ENCODE results near the gene SORCS3.

The SORCS3 gene

DNA sequence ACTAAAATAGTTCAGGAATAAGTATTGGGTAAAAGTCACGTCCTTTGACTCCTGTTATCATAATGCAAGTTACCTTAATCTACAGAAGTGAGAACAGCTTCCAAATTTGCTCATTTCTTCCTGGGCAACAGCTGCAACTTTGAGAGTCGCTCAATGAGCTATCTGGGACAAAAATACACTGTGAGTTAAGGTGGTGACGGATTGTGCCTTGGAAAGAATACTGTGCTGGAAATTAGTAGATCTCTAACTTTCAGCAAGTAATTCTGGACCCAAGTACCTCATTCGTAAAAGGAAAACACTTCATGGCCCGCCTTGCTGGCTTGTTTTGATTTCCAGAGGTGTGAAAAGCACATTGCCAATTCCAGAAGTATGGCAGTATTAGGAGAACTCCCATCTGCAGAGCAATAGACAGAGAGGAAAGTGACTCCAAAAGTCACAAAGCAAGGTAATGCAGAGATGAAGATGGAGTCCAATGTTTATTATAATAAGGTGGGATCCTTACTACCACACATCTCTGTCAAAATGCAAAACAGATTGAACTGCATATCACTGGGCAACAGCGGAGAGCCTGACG is 626.0 kb downstream of the SORCS3 start:
- DNase-seq (ENCODE audit: low read depth) = no peak

DNA sequence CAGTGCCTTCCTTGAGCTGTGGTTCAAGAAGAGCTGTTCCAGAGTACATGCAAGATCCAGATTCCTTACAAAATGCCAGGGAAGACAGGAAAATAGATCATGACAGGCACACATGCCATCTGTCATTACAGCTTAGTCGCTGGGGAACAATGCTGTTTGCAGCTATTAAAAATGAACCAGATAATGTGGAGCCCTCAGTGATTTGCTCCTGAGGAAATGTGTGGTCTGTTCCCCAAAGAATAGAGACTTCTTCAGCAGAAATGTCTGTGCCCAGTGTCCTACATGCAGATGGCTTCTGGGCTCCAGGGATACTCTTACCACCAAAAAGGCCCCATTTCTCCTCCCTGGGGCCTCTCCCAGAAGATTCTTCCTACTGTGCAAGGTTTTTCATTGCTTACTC is 627.9 kb downstream of the SORCS3 start:
- DNase-seq (ENCODE audit: low read depth) = no peak

DNA sequence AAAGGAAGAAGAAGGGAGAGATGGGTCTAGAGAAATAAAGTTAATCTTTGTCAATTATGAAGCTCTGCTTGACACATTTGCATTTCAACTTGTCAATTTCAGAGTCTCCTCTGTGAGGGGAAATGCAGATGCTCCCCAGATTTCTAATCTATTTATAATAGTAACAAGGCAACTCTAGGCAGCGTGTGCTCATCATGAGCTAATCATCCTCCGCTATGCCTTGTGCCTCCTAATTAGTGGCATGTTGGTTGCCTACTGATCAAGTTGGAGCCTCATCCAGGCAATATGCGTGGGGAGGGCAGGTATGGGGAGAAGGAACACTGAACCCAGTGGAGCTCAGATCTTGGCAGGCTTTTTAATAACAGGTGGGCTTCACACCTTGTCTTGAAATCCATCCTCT is 628.6 kb downstream of the SORCS3 start:
- DNase-seq (ENCODE audit: low read depth) = no peak

DNA sequence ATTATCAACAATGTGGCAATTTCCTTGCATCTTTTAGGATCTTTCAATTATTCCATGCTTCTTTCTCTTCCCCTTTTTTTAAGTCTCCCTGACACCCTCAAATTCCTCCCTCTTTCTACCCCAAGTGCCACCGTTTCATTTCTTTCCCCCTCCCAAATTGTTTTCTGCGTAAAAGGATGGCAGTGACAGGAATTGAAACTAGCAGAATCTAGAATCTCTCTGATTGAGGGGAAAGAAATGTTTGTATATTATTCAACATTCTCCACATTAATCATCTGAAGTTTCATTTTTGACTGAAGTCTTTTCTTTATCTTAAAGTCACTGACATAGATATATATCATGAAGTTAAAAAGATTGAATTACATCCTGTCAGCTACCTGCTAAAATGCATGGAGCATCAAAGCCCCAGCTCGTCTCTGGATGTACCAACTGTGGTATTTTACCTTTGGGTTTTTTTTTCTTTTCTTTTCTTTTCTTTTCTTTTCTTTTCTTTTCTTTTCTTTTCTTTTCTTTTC is 633.5 kb downstream of the SORCS3 start:
- no peak for DNase-seq (ENCODE audit: low read depth)

DNA sequence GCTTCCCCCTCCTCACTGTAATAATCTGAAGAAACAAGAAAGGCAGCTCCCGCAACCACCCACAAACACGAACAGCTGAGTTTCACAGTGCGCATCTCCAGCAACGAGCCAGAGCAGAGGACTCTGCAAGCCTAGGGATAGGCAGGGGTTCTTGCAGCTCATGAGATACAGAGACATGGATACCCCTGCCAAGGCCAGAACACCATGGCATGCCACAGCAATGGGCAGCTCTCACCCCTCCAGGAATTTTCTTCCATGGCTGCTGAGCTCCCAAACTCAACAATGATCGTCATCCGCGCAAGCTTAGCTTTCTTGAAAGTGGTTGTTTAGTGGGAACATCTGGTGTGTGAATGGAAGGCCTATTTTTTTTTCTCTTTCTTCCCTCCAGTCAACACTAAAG is 637.3 kb downstream of the SORCS3 start:
- DNase-seq (ENCODE audit: low read depth) = no peak

DNA sequence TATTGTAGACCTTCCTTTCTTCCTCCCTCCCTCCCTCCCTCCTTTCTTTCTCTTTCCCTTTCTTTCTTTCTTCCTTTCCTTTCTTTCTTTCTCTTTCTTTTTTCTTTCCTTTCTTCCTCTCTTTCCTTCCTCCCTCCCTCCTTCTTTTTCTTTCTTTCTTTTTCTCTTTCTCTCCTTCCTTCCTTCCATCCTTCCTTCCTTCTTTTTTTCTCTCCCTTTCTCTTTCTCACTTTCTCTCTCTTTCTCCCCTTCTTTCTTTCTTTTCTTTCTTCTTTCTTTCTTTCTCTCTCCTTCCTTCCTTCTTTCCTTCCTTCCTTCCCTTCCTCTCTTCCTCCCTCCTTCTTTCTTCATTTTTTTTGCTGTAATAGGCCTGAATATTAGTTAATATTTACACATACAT is 638.0 kb downstream of the SORCS3 start:
- no peak for DNase-seq (ENCODE audit: low read depth)

DNA sequence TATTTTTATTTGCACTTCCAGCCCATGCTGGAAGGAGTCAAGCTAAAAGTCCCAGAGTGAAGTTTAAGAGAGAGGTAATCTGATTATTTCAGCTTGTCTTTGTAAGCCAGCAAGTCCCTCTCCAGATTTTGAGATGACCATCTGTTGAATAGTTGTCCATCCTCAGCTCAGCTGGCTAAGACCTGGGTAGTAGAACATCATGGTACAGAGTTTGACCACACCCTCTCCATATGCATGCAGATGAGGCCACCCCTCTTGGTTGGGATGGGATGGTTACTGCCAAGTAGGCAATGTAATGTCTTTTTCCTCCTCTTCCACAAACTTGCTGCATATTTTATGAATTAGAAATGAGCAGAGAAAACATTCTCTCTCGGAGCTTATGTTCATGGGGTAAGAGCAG is 639.8 kb downstream of the SORCS3 start:
- no peak for DNase-seq (ENCODE audit: low read depth)

DNA sequence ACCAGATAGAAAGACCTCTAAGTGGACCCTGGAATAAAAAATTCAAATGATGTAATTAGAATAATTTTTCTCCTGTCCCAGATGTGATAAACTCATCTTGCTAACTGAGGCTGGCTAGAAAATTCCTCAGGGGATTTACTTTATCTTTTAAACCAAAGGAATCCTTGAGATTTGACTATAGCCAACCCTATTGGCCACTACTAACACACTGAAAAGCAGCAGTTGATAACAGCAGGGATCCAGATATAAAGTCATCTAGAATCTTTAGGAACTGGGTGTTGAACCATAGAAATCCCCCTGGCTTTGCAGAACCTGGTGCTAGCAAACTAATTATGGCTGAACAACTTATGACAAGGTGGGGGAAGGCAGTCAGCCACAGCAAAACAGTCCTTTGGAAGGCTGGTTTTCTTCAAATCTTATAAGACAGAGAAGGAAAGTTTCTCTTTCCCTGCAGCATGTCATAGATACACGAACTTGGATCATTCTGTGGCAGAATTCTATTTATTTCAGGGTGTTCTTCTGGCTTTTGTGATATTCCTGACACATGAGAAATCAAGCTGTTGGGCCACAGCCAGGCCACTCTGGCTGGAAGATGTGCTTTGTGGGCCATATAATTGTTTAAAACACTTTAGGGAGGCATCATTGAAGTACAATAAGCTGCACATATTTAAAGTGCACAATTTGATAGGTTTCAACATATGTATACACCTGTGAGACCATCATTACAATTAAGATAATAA is 643.6 kb downstream of the SORCS3 start:
- DNase-seq (ENCODE audit: low read depth) = no peak

DNA sequence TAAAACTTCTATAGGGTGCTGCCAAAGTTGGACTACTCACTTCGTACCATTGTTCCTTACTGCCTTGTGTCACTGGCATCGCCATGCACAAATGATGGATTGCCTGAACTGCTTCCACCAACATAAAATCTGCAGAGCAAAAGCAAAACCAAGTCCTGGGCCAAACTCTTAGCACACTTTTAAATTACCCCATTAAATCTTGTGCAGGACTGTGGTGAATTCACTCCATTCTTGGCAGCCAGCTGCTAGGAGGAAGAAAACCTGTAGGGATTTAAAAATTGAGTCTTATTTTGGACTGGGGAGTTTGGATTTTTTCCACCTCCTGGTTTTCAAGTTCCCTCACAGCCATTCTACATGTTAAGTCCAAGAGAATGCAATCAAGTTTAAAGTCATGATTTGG is 646.9 kb downstream of the SORCS3 start:
- no peak for DNase-seq (ENCODE audit: low read depth)

DNA sequence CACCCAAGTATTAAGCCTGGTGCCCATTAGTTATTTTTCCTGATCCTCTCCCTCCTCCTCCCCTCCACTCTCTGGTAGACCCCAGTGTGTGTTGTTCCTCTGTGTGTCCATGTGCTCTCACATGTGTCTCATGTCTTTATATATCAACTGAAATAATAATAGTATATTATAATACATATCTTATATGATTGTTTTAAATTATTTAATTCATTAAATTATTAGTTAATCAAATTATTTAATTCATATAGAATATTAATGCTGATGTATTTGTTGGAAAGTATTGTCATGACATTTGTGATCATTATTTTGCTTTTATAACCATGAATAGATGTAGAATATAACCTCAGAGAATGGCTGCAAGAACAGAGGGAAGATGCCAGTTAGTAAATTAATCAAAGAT is 647.5 kb downstream of the SORCS3 start:
- DNase-seq (ENCODE audit: low read depth) = no peak

DNA sequence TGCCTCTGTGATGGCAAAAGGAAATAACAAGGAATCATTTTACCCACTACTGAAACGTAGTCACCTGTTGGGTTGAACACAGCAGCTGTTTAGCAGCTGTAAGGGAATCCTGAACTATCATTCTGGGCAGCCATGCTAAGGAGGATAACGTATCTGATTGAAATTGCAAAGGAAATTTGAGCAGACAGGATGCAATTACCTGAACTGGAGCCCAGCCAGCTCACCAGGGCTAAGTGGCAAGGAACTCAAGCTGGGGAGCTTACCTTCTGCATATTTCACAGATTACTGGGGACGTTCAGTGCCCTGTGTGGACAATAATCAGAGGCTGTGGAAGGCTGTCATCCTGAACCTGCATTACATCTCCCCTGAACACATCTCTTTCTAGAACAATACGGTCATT is 650.5 kb downstream of the SORCS3 start:
- DNase-seq (ENCODE audit: low read depth) = no peak

DNA sequence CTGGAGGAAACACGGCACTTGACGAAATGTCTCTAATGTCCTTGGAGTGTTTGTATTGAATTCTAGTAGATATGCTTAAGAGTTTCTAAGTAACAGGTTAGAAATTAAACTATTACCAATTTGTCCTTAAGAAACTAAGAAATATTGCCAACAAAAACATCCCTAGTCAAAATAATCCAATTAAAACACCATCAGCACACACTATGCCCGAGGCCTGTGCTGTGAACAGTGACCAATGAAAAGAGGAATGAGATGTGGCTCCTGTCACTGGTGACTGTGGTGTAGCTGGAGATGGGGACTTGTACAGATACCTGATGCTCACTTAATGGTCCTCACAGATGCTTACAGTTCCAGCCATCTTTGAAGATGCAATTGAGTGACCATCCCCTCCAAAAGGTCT is 651.1 kb downstream of the SORCS3 start:
- no peak for DNase-seq (ENCODE audit: low read depth)

Data from fibroblast of the conjunctiva (primary cell).